Activated naive CD4-positive, alpha-beta T cell treated with anti-CD3 and anti-CD28 coated beads, Interleukin-2, amount 10 ng/mL, durations not matched to agents 7 days and 5 days (primary cell): ENCODE results near the gene AATK.
"Not testable (repeated sequence)": the region's sequence is repeated elsewhere in the genome, so short reads cannot be mapped to it uniquely, and the experiment has no call there.

Experiments
- CTCF ChIA-PET: fragments of 350-600 bp; sonication (Branson Sonifier 250); formaldehyde crosslinking; loops from one replicate; lab custom pipeline; 2021; ENCODE audit warnings: antibody characterized with exemption; lab: Charles Lee
- DNase-seq: peaks from one replicate; pipeline ENCODE4 v3.0.0-alpha.2; 2020
- H3K27ac Mint-ChIP-seq: one replicate; pipeline ENCODE4 v1.8.0; 2021; ENCODE audit warnings: mild to moderate bottlenecking, moderate library complexity, mixed read lengths
- H3K27me3 Mint-ChIP-seq: one replicate; pipeline ENCODE4 v1.8.0; 2021; ENCODE audit warnings: mild to moderate bottlenecking, mixed read lengths
- H3K36me3 Mint-ChIP-seq: one replicate; pipeline ENCODE4 v1.8.0; 2021; ENCODE audit warnings: mixed read lengths
- H3K4me1 Mint-ChIP-seq: one replicate; pipeline ENCODE4 v1.8.0; 2021; ENCODE audit warnings: mixed read lengths
- H3K4me3 Mint-ChIP-seq: one replicate; pipeline ENCODE4 v1.8.0; 2021; ENCODE audit warnings: mild to moderate bottlenecking, moderate library complexity, mixed read lengths
- H3K9me3 Mint-ChIP-seq: one replicate; pipeline ENCODE4 v1.8.0; 2021; ENCODE audit warnings: mixed read lengths

The AATK gene

DNA sequence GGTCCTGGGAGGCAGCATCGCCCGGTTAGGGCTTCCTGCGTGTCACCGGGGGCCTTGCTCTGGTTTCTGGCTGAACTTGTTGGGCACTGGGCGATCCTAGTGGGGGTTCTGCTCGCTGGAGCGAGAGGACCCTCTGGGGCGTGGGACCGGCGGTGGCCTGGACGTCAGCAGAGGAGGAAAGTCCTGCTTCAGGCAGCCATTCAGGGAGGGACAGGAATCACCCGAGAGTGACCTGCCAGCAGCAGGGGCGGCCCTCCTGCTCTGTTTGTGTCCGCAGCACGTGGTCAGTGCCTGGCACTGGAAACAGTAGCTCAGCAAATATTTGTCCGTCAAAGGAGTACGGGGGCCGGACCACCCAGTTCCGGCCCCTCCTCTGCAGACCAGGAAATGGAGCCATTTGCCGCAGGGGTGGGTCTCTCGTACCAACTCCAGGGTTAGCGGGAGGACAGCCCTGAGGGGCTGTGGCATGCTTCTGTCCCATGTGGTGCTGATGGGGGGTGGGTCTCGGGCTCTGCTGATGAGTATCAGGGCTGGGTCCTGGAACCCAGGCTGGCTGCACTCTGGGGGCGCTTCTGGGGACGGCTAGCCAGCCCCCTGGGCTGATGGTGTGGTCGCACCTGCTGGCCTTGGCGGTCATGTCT, 82.8 kb downstream of the AATK start:
- Mint-ChIP-seq H3K27me3 (peaks cover 17% of the 10 kb centered on the region), H3K4me3 (no peak overlapping the region), H3K9me3 (no peaks in the 10 kb centered on the region), H3K4me1 (peaks cover 13% of the 10 kb centered on the region), H3K27ac (no peak overlapping the region), H3K36me3 (no peaks in the 10 kb centered on the region)
- DNase-seq: no peak
- CTCF ChIA-PET: no interaction called here

DNA sequence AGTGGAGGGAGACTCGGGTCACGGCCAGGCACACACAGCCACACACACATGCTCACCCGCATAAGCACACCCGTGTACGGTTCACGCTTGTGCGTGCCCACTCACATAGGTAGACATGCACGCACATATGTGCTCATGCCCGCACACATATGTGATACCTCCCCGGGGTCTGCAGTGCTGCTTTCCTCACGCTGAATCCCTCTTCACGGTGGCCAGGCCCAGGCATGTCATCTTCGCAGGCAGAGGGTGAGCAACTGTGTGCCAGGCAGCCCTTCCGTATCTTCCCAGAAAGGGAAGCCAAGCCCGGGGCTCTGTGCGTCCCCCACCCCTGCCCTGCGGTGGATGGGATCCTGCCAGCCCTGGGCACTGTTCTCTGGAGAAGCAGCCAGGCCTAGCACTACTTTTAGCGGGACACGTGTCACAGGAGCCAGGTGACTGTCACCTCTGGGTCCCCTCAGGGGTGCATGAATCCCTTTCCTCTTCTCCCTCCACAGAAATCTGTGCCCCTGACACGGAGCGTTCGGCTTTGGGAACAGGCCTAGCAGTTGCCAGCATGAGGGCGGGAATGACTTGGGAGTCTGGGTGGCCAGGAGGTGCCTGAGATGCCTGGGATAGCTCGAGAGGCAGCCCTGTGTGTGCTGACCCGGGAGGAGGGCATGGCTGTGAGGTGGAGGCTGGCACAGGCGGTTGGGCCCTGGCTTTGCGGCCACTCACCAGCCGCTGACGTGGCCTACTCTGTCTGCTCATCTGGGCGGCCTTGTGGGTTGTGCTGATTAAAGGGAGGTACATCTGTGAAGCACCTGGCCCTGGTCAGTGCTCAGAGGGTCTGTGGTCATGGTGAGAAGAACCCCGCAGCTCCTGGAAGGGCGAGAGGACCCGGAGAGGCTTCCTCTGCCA, 83.6 kb downstream of the AATK start:
- Mint-ChIP-seq H3K27me3 (peaks cover 11% of the 10 kb centered on the region), H3K36me3 (no peaks in the 10 kb centered on the region), H3K4me1 (peaks cover 8% of the 10 kb centered on the region), H3K4me3 (no peak overlapping the region), H3K27ac (no peak overlapping the region), H3K9me3 (no peaks in the 10 kb centered on the region)
- DNase-seq: no peak
- CTCF ChIA-PET: no interaction called here

DNA sequence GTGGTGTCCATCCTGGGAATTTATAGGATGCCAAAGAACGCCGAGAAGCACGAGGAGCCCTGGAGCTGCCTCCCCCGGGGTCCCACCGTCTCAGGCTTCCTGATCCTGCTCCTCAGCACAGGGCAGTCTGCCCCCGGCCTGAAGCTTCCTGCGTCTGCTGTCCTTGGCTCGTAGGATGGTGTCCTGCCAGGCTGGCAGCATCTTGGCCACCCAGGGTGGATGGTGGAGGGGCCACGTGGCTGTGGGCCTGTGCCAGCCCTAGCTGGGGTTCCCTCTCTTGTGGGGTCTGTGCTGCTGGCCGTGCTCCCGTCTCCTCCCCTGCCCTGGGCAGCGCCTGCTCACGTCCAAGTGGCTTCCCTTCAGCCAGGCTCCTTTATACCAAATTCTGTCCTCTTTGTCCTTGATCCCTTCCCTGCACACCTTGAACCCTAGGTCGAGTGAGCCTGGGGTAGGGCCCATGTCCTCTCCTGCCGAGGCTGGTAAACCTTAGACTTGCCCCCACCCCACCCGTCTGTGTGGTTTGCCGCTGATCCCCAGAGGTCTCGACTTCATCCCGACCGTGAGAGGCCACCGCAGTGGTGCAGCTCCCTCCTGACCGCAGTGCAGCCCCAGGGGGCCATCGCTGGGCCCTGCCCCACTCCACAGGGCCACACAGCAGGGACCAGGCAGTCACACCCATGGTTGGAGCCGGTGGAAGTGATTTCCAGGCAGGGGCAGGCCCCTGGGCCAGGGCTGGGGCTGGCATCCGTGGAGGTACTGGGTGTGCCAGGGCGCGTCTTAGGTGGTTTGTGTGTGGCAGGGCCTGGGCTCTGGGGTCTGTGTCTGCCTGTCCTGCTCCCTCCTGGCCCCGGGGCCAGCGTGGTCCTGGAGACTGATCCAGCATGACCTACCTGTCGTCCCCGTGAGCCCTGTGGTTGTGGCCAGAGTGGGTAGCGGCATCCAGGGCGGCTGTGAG, 84.5 kb downstream of the AATK start:
- H3K4me3 Mint-ChIP-seq: no peak overlapping the region
- DNase-seq: no peak
- no peaks in the 10 kb centered on the region for H3K36me3 Mint-ChIP-seq
- H3K27me3 Mint-ChIP-seq: peaks cover 3% of the 10 kb centered on the region
- CTCF ChIA-PET: no interaction called here
- H3K9me3 Mint-ChIP-seq: no peaks in the 10 kb centered on the region
- H3K27ac Mint-ChIP-seq: no peak overlapping the region
- H3K4me1 Mint-ChIP-seq: no peaks in the 10 kb centered on the region

DNA sequence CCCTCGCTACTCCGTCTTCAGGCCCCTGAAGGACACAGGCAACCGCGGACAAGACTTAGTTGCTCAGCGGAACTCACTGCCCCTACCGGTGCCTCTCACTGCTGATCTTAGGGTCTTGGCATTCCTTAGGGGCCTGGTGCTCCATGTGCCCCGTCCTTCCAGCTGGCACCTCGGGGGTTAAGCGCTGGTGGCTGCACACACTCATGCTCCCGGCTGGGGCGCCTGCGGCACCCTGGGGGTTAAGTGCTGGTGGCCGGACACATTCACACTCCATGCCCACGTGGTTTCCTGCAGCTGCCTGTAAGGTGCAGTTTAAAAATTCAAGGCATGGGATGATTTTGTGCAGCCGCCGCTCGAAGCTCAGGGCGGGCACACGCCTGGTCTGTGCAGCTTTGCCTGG, 86.0 kb downstream of the AATK start:
- Mint-ChIP-seq H3K27ac (no peak overlapping the region), H3K4me1 (no peaks in the 10 kb centered on the region), H3K9me3 (no peaks in the 10 kb centered on the region), H3K4me3 (no peak overlapping the region), H3K36me3 (no peaks in the 10 kb centered on the region), H3K27me3 (peaks cover 3% of the 10 kb centered on the region)
- CTCF ChIA-PET: interaction anchor here (1.4 kb wide), 1 partner anchor 17 kb away, joined by 3 read pairs; no protein-coding TSS in a partner anchor
- DNase-seq: no peak

DNA sequence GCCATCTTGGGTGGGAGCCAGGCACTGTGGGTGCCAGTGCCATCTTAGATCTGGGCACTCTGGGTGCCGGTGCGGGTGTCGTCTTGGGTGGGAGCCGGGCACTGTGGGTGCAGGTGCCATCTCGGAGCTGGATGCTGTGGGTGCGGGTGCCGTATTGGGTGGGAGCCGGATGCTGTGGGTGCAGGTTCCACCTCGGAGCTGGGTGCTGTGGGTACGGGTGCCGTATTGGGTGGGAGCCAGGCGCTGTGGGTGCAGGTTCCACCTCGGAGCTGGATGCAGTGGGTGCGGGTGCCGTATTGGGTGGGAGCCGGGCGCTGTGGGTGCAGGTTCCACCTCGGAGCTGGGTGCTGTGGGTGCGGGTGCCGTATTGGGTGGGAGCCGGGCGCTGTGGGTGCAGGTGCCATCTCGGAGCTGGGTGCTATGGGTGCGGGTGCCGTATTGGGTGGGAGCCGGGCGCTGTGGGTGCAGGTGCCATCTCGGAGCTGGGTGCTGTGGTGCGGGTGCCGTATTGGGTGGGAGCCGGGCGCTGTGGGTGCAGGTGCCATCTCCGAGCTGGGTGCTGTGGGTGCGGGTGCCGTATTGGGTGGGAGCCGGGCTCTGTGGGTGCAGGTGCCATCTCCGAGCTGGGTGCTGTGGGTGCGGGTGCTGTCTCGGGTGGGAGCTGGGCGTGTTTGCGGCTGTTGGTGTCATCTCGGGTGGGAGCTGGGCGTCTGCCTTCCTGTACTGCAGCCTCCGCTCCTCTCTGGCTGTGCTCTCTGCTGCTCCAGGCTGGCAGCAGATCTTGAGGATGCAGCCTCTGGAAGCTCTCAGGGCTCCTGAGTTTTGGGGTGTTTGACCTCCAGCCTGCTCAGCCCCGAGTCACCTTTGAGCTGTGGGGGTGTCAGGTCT, 87.8 kb downstream of the AATK start:
- H3K27ac Mint-ChIP-seq, H3K4me3 Mint-ChIP-seq, DNase-seq, H3K9me3 Mint-ChIP-seq, H3K4me1 Mint-ChIP-seq, CTCF ChIA-PET, H3K36me3 Mint-ChIP-seq, H3K27me3 Mint-ChIP-seq: not testable (repeated sequence)

DNA sequence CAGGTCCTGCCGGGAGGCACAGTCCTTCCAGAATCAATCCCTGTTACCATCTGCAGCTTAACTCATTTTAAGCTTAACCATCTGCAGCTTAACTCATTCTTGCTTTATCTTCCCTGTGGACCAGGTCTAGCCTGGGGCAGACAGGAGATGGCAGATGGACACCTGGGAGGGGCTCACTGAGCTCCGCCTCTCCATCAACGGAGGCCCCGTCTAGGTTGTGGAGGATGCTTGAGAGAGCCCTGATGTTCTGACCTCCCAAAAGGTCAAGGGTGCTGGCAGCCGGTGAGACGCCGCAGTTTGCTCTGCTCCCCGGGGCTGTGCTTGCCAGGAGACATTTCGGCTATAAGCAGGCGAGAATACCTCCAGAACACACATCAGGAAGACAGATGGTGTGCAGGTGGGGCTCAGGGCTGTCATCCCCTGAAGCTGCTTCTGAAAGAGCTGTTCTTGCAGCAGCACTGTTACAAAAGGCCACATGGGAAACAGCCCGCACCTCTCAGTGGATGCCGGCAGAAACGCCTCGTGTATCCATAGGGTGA, 89.8 kb downstream of the AATK start:
- H3K4me1 Mint-ChIP-seq: no peaks in the 10 kb centered on the region
- no peak overlapping the region for H3K4me3 Mint-ChIP-seq
- DNase-seq: no peak
- H3K9me3 Mint-ChIP-seq: no peaks in the 10 kb centered on the region
- CTCF ChIA-PET: no interaction called here
- H3K27ac Mint-ChIP-seq: no peak overlapping the region
- H3K36me3 Mint-ChIP-seq: no peaks in the 10 kb centered on the region
- H3K27me3 Mint-ChIP-seq: peaks cover 3% of the 10 kb centered on the region

DNA sequence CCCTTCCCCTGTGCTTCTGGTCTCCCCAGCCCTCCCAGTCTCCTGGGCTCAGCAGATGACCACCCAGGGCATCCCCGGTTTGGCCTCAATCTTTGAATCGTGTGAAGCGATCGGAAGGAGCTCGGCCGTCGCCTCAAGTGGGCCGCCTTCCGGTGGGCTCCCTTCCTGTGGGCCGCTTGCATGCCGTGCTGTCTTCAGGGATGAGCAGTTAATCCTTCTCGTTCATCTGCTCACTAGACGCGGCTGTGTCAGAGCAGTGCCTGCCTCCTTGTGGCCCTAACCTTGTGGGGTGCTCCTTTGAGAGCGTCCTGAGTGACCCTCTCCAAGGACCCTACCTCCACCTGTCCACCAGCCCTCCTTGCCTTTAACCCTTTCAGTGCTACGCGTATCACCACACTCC, 90.7 kb downstream of the AATK start:
- Mint-ChIP-seq H3K4me3 (no peak overlapping the region), H3K4me1 (no peaks in the 10 kb centered on the region), H3K36me3 (no peaks in the 10 kb centered on the region), H3K27ac (no peak overlapping the region), H3K27me3 (peaks cover 3% of the 10 kb centered on the region), H3K9me3 (no peaks in the 10 kb centered on the region)
- CTCF ChIA-PET: no interaction called here
- DNase-seq: no peak

DNA sequence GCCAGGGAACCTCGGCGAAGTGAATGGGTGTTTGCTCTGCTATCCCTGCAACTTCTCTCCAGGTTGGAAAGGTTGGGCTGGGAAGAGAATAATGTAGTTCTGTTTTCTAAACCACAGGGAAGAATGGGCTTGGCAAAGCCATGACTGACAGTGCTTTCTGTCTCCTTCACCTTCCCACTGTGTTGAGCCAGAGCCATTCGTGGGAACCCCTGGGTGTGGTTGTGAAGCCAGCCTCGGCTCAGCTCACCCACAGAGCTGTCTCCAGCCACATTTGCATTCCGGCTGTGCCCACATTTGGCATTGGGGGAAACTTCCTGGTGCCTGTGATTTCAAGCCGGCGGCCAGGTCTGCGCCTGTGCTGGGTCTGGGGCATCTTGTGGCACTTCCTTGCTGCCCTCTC, 91.1 kb downstream of the AATK start:
- Mint-ChIP-seq H3K4me3 (no peak overlapping the region), H3K27me3 (peaks cover 3% of the 10 kb centered on the region), H3K9me3 (no peaks in the 10 kb centered on the region), H3K27ac (no peak overlapping the region), H3K4me1 (no peaks in the 10 kb centered on the region), H3K36me3 (no peaks in the 10 kb centered on the region)
- CTCF ChIA-PET: no interaction called here
- DNase-seq: no peak

DNA sequence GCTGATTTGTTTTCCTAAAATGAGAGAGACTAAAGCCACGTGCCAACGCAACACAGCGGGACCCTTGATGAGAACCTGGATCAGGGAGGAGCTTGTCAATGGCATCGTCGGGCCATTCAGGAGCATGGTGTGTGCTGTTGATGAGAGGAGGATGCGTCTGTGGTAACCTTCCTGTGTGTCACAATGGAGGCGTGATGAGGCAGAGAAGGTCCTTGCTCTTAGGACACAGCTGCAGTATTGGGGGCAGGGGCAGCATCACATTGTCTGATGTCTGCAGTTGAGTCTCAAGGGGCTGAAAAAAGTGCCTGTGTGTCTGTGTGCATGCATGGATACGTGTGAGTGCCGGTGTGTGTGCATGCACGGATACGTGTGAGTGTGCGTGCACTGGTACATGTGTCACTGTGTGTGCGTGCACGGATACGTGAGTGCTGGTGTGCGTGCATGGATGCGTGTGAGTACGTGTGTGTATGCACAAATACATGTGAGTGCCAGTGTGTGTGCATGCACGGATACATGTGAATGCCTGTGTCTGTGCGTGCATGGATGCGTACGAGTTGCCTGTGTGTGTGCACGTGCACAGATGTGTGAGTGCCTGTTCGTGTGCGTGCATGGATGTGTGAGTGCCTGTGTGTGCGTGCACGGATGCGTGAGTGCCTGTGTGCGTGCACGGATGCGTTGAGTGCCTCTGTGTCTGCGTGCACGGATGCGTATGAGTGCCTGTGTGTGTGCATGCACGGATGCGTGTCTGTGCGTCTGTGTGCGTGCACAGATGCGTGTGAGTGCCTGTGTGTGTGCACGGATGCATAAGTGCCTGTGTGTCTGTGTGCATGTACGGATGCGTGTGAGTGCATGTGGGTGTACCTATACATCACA, 91.8 kb downstream of the AATK start:
- DNase-seq: no peak
- CTCF ChIA-PET: no interaction called here
- H3K27me3 Mint-ChIP-seq: no peaks in the 10 kb centered on the region

DNA sequence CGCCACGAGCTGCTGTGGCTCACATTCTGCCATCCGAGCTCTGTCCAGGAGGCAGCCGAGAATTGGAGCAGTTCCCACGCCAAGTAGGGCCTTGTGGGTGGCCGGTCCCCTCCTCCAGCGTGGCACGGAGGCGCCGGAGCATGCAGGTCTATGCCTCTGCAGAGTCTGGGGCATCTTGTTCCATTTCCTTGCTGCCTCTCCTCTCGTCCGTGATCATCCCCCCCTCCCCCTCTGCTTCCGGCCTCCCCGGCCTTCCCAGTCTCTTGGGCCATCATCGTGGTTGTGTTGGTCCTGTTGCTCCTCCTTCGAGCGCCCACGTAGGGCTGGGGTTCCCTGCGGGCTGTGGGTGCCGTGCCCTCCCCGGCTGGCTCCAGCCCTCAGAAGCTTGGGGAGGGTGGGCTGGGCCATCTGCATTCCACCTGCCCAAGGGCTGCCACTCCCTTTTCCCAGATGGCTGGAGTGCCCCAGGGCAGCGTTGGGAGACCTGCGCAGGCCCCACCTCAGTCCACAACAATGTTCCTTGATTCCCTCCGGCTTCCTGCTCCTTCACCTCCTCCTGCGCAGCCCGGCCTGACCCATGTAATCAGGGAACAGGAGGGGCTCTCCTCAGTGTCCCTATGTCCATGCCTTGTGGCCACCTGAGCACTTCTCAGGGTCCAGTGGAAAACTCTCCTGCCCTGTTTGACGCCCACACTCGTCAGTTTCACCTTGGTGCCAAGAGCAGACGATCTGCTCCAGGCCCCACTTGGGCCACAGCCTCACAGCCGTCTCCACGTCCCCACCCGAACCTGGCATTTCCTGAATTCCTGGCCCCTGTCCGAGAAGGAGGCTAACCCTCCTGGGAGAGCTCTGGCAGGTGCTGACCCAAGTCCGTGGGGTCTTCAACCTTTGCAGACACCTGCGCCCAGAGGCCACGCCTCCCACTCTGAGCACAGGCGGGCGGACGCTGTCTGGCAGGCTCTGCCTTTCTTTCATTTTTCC, 94.0 kb downstream of the AATK start:
- no peak overlapping the region for H3K4me3 Mint-ChIP-seq
- no peaks in the 10 kb centered on the region for H3K27me3 Mint-ChIP-seq
- H3K27ac Mint-ChIP-seq: no peak overlapping the region
- CTCF ChIA-PET: no interaction called here
- H3K4me1 Mint-ChIP-seq: no peaks in the 10 kb centered on the region
- DNase-seq: no peak
- no peaks in the 10 kb centered on the region for H3K9me3 Mint-ChIP-seq
- no peaks in the 10 kb centered on the region for H3K36me3 Mint-ChIP-seq

More for the DNA sequence above, 91.8 kb downstream of the AATK start:
- no peaks in the 10 kb centered on the region for H3K9me3 Mint-ChIP-seq
- H3K4me1 Mint-ChIP-seq: no peaks in the 10 kb centered on the region
- H3K4me3 Mint-ChIP-seq: no peak overlapping the region
- no peak overlapping the region for H3K27ac Mint-ChIP-seq
- no peaks in the 10 kb centered on the region for H3K36me3 Mint-ChIP-seq

DNA sequence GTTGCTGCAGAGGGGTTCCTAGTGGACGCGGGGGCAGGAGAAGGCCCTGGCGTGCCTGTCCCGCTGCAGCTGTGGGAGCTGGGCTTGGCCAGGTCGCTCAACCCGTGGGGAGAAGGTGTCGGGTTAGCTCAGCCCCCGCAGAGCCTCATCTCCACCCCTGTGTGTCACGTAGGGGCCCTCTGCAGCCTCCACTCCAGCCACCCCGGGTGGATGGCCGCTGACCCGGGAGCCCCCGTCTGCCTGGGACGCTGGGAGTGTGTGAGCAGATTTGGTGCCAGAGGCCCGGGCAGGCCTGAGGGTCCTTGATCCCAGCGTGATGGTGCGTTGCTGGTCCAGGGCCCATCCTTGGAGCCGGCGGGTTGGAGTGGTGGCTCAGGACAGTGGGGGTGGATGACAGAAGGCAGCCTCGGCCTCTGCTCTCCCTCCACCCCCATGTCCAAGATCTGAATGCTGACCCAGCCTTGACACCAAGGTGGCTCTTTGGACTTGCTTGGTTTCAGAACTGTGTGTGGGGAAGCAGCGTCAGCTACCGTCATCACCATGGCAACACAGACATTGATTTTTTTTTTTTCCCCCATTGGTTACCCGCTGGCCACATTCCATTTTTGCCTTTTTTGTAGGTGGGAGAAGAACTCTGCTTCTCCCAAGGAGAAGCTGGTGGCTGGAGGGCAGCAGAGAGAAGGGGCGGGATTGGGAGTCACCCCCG, 95.3 kb downstream of the AATK start:
- Mint-ChIP-seq H3K9me3 (no peaks in the 10 kb centered on the region), H3K36me3 (no peaks in the 10 kb centered on the region), H3K27me3 (no peaks in the 10 kb centered on the region), H3K27ac (no peak overlapping the region), H3K4me3 (no peak overlapping the region), H3K4me1 (no peaks in the 10 kb centered on the region)
- no peak for DNase-seq
- CTCF ChIA-PET: interaction anchor here (2.1 kb wide), 1 partner anchor 31 kb away, joined by 4 read pairs; no protein-coding TSS in a partner anchor
